Retinal pigment epithelial cell (primary cell): Measurements from ENCODE around the gene ANXA7.

Experiments used
- DNase-seq: peaks from one replicate; pipeline ENCODE4 v3.0.0-alpha.2; 2010; ENCODE audit warnings: low read depth
- H3K4me3 ChIP-seq: 2 replicates; pipeline ENCODE4 v1.5.1; 2011; ENCODE audit warnings: mild to moderate bottlenecking, low read length, control low read depth, moderate library complexity
- CTCF ChIP-seq: conservative IDR thresholded peaks from 2 replicates; pipeline ENCODE4 v1.5.1; 2011; ENCODE audit warnings: low read depth, low read length, control low read depth, inconsistent platforms

The ANXA7 gene

GRCh38 chr10:73424478-73424877 is 10.6 kb upstream of the ANXA7 start:
- no peak overlapping the region for H3K4me3 ChIP-seq
- no peak for DNase-seq
- no peak for TF ChIP-seq CTCF

GRCh38 chr10:73423309-73423708 is 9.5 kb upstream of the ANXA7 start:
- no peak for DNase-seq
- no peak overlapping the region for H3K4me3 ChIP-seq
- TF ChIP-seq CTCF: no peak

- H3K4me3 ChIP-seq: no peak overlapping the region
- DNase-seq: no peak
- no peak for TF ChIP-seq CTCF
Observed at GRCh38 chr10:73416571-73416970, 2.7 kb upstream of the ANXA7 start.

GRCh38 chr10:73414230-73414945 is 530 bp upstream of the ANXA7 start:
- DNase-seq: no peak
- no peak for TF ChIP-seq CTCF
- peak overlapping the region; percentile 81 for H3K4me3 ChIP-seq

GRCh38 chr10:73413108-73413527 is 740 bp downstream of the ANXA7 start:
- TF ChIP-seq CTCF: no peak
- peak overlapping the region; percentile 81 for H3K4me3 ChIP-seq
- DNase-seq: no peak

- no peak for TF ChIP-seq CTCF
- no peak overlapping the region for H3K4me3 ChIP-seq
- no peak for DNase-seq
Observed at GRCh38 chr10:73410897-73411296, 3.0 kb downstream of the ANXA7 start.

GRCh38 chr10:73408978-73409521 is 4.8 kb downstream of the ANXA7 start:
- no peak overlapping the region for H3K4me3 ChIP-seq
- TF ChIP-seq CTCF: no peak
- DNase-seq: no peak
